Measurements from ENCODE around the gene RNF212B. TPM values are rescaled to one million over a fixed set of nuclear protein-coding genes. Genes with fewer than 3 reads are reported as not detected.

Gene RNF212B
- total RNA-seq, 1 donor from 2014 or later, result not detected

DNA sequence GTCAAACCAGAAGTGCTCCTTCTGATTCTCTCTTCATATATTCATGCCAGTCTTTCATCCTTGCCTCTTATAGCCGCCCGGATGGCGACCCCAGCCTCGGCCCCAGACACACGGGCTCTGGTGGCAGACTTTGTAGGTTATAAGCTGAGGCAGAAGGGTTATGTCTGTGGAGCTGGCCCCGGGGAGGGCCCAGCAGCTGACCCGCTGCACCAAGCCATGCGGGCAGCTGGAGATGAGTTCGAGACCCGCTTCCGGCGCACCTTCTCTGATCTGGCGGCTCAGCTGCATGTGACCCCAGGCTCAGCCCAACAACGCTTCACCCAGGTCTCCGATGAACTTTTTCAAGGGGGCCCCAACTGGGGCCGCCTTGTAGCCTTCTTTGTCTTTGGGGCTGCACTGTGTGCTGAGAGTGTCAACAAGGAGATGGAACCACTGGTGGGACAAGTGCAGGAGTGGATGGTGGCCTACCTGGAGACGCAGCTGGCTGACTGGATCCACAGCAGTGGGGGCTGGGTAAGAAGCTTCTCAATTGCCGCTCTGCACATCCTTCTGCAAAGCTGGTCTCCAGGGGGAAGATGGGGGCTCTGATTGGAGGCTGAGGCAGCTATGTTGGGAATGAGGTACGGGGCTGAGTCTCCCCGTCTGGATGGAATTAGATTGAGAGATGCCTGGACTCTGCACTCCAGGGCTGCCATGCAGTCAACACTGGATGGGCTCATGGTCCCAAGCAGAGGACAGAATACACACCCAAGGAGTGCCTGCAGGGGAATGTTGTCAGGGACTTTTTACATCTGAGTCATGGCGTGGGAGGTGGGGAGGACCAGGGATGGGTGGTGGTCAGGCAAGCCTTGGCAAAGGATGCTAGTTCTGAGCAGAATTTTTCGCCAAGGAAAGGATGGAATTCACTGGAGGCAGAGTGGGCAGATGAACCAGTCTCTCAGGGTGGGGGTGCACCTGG is 70.2 kb downstream of the RNF212B start:
- intact Hi-C loops (cut with micrococcal nuclease), result no loop called here
- DNase-seq, result no peak

DNA sequence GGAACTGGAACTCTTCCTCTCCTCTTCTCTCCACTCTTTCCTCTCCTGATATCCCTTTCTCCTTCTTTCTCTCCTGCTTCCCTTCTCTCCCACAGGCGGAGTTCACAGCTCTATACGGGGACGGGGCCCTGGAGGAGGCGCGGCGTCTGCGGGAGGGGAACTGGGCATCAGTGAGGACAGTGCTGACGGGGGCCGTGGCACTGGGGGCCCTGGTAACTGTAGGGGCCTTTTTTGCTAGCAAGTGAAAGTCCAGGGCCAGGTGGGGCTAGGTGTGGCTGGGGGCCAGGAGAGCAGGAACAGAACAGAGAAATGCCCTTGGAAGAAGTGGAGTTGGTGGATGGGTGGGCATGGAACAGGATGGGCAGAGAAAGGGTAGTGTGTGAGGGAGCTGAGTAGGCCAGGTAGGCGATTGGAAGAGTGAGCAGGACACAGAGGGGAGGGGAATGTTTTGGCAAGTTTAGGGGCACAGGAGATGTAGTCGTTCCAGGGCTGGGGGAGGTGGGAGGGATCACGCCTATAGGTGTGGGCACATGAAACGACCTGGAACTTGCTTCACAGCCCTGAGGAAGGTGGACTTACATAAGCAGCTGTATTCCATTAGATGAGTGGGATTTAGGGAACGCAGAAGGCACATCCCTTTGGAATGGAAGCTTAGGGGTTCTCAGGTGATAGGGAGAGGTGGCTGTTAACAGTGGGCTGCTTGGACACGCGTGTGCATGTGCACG is 71.1 kb downstream of the RNF212B start:
- DNase-seq, result no peak
- intact Hi-C loops (cut with micrococcal nuclease), result no loop called here
- ATAC-seq, result no peak

More for the DNA sequence above, 70.2 kb downstream of the RNF212B start:
- no peak for ATAC-seq

- no peak for DNase-seq
- no peak for ATAC-seq
- intact Hi-C loops (cut with micrococcal nuclease), result no loop called here
Observed at GRCh38 chr14:23310546-23310945, 72.8 kb downstream of the RNF212B start.

- DNase-seq (no peak), ATAC-seq (no peak)
- intact Hi-C loops (cut with micrococcal nuclease), result no loop called here
Observed at GRCh38 chr14:23316300-23316699, 78.6 kb downstream of the RNF212B start.

- intact Hi-C loops (cut with micrococcal nuclease), result loop anchor here (10.0 kb wide), 1 partner anchor 135 kb away; no protein-coding TSS in a partner anchor
- ATAC-seq (no peak), DNase-seq (no peak)
Observed at GRCh38 chr14:23319746-23320583, 82.2 kb downstream of the RNF212B start.

GRCh38 chr14:23320584-23321571 is 83.1 kb downstream of the RNF212B start, which contains the start of gene PABPN1:
PABPN1 (plus strand) TSS chr14:23321457; CDS start chr14:23321470, 13 bp downstream.
- ATAC-seq, result peak; percentile 94
- intact Hi-C loops (cut with micrococcal nuclease), result loop anchor here (10.0 kb wide), 1 partner anchor 134 kb away; no protein-coding TSS in a partner anchor
- DNase-seq, result peak; percentile 98

- peak; percentile 25 for ATAC-seq
- intact Hi-C loops (cut with micrococcal nuclease), result loop anchor here (10.0 kb wide), 1 partner anchor 133 kb away; no protein-coding TSS in a partner anchor
- DNase-seq, result peak; percentile 67
Observed at GRCh38 chr14:23321572-23322547, 84.1 kb downstream of the RNF212B start.

Other genes with a start within 250 kb of the RNF212B start
- gene C14orf93, start 227.8 kb upstream of the RNF212B start, total RNA-seq, result 6.2 TPM
- 111 TPM for gene PSMB5, start 203.0 kb upstream of the RNF212B start, total RNA-seq
- gene PSMB11, start 195.7 kb upstream of the RNF212B start, total RNA-seq, result not detected
- 2.0 TPM for gene CDH24, start 180.4 kb upstream of the RNF212B start, total RNA-seq
- gene ACIN1, start 142.8 kb upstream of the RNF212B start, total RNA-seq, result 78.4 TPM
- 23.6 TPM for gene C14orf119, start 142.4 kb upstream of the RNF212B start, total RNA-seq
- gene CIROP, start 132.9 kb upstream of the RNF212B start, total RNA-seq, result not detected
- not detected for gene CEBPE, start 118.7 kb upstream of the RNF212B start, total RNA-seq
- 6.4 TPM for gene SLC7A8, start 54.3 kb upstream of the RNF212B start, total RNA-seq
- 7.9 TPM for gene HOMEZ, start 48.2 kb downstream of the RNF212B start, total RNA-seq
- 11.6 TPM for gene PPP1R3E, start 64.9 kb downstream of the RNF212B start, total RNA-seq
- gene BCL2L2, start 68.9 kb downstream of the RNF212B start, total RNA-seq, result 38.3 TPM
- 76.8 TPM for gene PABPN1, start 83.5 kb downstream of the RNF212B start, total RNA-seq
- gene SLC22A17, start 115.0 kb downstream of the RNF212B start, total RNA-seq, result 10.7 TPM
- 3.3 TPM for gene EFS, start 127.2 kb downstream of the RNF212B start, total RNA-seq
- not detected for gene IL25, start 134.9 kb downstream of the RNF212B start, total RNA-seq
- gene CMTM5, start 139.1 kb downstream of the RNF212B start, total RNA-seq, result not detected
- 4,258 TPM for gene MYH6, start 170.3 kb downstream of the RNF212B start, total RNA-seq
- 12,717 TPM for gene MYH7, start 197.7 kb downstream of the RNF212B start, total RNA-seq
- gene NGDN, start 231.8 kb downstream of the RNF212B start, total RNA-seq, result 18.6 TPM